Sigmoid colon (tissue), 3 donors: ENCODE data around the gene TCEAL9.

Source experiments
- CTCF ChIP-seq, 4 experiments: fragments of 450-650 bp in 3 of 4; fragments of 200-600 bp in 1 of 4; IDR thresholded peaks; one replicate each; pipeline ENCODE4 v1.5.1; 2016 to 2019; ENCODE audit warnings: antibody characterized with exemption in 4 of 4, mild to moderate bottlenecking in 3 of 4, moderate library complexity in 2 of 4
- POLR2A ChIP-seq, 2 donors: fragments of 450-650 bp; IDR thresholded peaks; one replicate each; pipeline ENCODE4 v1.6.1; 2016; ENCODE audit warnings: antibody characterized with exemption in 2 of 2, mild to moderate bottlenecking in 2 of 2, moderate library complexity in 2 of 2

GRCh38 chrX:103347682-103348397, 8.5 kb upstream of the TCEAL9 start:
- TF ChIP-seq CTCF (IDR thresholded peaks at IDR 0.05) (no peak), POLR2A (IDR thresholded peaks at IDR 0.05) (no peak)
